Mucosa of rectum (tissue), 2 donors: ENCODE results near the gene THSD4.

ENCODE experiments used
- H3K27ac ChIP-seq, 2 donors: one replicate each; pipeline ENCODE4 v1.7.0; 2013; ENCODE audit warnings: inconsistent platforms in 2 of 2, low read depth in 2 of 2, low read length in 2 of 2
- H3K27me3 ChIP-seq, 2 donors: one replicate each; pipeline ENCODE4 v1.7.0; 2013; ENCODE audit warnings: low read length in 2 of 2; ENCODE audit not compliant: control insufficient read depth in 2 of 2, insufficient read depth in 2 of 2
- H3K36me3 ChIP-seq, 2 donors: one replicate each; pipeline ENCODE4 v1.7.0; 2013; ENCODE audit warnings: low read length in 2 of 2; ENCODE audit not compliant: control insufficient read depth in 2 of 2, insufficient read depth in 2 of 2
- H3K4me1 ChIP-seq, 2 donors: one replicate each; pipeline ENCODE4 v1.7.0; 2013; ENCODE audit warnings: low read length in 2 of 2, mild to moderate bottlenecking in 1 of 2; ENCODE audit not compliant: control insufficient read depth in 2 of 2, insufficient read depth in 2 of 2
- H3K4me3 ChIP-seq, 2 donors: one replicate each; pipeline ENCODE4 v1.7.0; 2013; ENCODE audit warnings: low read length in 2 of 2
- H3K9ac ChIP-seq, 2 donors: one replicate each; pipeline ENCODE4 v1.7.0; 2013; ENCODE audit warnings: low read length in 2 of 2, low read depth in 1 of 2, mild to moderate bottlenecking in 1 of 2
- H3K9me3 ChIP-seq, 2 donors: one replicate each; pipeline ENCODE4 v1.7.0; 2013; ENCODE audit warnings: low read length in 2 of 2; ENCODE audit not compliant: control insufficient read depth in 2 of 2
- donor health status: healthy.
- donor health status: Normal muscosa, but diverticular disease.

Gene THSD4

GRCh38 chr15:71194286-71194685 is 79.0 kb downstream of the THSD4 start:
- Histone ChIP-seq H3K4me3 (no peak overlapping the region), H3K27ac (no peak overlapping the region), H3K4me1 (no peaks in the 10 kb centered on the region), H3K9ac (no peak overlapping the region), H3K9me3 (no peaks in the 10 kb centered on the region), H3K27me3 (no peaks in the 10 kb centered on the region), H3K36me3 (no peaks in the 10 kb centered on the region)

GRCh38 chr15:71195242-71195641 is 80.0 kb downstream of the THSD4 start:
- no peak overlapping the region for H3K9ac ChIP-seq

GRCh38 chr15:71197620-71198019 is 82.3 kb downstream of the THSD4 start:
- Histone ChIP-seq H3K9ac (no peak overlapping the region), H3K4me1 (peaks cover 0 to 9% of the 10 kb centered on the region in 2 donors), H3K27me3 (no peaks in the 10 kb centered on the region), H3K36me3 (no peaks in the 10 kb centered on the region), H3K27ac (no peak overlapping the region), H3K9me3 (no peaks in the 10 kb centered on the region), H3K4me3 (no peak overlapping the region)

More at GRCh38 chr15:71195242-71195641, 80.0 kb downstream of the THSD4 start:
- Histone ChIP-seq H3K36me3 (no peaks in the 10 kb centered on the region), H3K27ac (no peak overlapping the region), H3K4me3 (no peak overlapping the region), H3K9me3 (no peaks in the 10 kb centered on the region), H3K4me1 (no peaks in the 10 kb centered on the region), H3K27me3 (no peaks in the 10 kb centered on the region)

GRCh38 chr15:71198846-71199245 is 83.6 kb downstream of the THSD4 start:
- H3K36me3 ChIP-seq, result no peaks in the 10 kb centered on the region
- no peaks in the 10 kb centered on the region for H3K9me3 ChIP-seq
- no peak overlapping the region for H3K9ac ChIP-seq
- no peak overlapping the region for H3K4me3 ChIP-seq
- no peak overlapping the region for H3K27ac ChIP-seq
- no peaks in the 10 kb centered on the region for H3K27me3 ChIP-seq
- peaks cover 0 to 9% of the 10 kb centered on the region in 2 donors for H3K4me1 ChIP-seq

DNA sequence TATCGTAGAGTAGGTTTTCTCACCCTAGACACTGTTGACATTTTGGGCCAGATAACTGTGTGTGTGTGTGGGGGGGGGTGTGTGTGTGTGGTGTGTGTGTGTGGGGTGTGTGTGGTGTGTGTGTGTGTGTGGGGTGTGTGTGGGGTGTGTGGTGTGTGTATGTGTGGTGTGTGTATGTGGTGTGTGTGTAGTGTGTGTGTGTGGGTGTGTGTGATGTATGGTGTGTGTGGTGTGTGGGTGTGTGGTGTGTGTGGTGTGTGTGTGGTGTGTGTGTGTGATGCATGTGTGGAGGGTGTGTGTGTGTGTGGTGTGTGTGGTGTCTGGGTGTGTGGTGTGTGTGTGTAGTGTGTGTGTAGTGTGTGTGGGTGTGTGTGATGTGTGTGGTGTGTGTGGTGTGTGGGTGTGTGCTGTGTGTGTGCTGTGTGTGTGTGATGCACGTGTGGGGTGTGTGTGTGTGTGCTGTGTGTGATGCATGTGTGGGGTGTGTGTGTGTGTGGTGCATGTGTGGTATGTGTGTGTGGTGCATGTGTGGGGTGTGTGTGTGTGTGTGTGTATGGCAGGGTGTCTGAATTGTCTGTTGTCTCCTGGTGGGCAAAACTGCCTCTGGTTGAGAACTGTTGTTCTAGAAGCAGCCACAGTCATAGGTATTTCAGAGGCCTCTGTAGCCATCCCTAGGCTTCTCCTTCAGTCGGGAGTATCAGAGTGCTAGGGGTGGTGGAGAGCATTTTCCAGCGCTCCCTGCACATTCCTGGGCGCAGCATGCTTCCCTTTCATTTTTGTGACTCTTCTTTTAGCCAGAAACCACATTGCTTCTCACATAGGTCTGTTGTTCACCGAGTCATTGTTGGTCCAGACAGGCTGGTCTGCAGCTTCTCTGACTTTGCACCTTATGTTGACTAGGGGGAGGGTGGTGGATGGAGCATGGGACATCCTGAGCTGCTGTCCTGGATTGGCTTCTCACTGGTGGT is 84.4 kb downstream of the THSD4 start:
- H3K4me1 ChIP-seq, result peaks cover 0 to 9% of the 10 kb centered on the region in 2 donors
- no peak overlapping the region for H3K4me3 ChIP-seq
- no peaks in the 10 kb centered on the region for H3K27me3 ChIP-seq
- H3K27ac ChIP-seq, result no peak overlapping the region
- no peak overlapping the region for H3K9ac ChIP-seq
- no peaks in the 10 kb centered on the region for H3K36me3 ChIP-seq
- no peaks in the 10 kb centered on the region for H3K9me3 ChIP-seq

DNA sequence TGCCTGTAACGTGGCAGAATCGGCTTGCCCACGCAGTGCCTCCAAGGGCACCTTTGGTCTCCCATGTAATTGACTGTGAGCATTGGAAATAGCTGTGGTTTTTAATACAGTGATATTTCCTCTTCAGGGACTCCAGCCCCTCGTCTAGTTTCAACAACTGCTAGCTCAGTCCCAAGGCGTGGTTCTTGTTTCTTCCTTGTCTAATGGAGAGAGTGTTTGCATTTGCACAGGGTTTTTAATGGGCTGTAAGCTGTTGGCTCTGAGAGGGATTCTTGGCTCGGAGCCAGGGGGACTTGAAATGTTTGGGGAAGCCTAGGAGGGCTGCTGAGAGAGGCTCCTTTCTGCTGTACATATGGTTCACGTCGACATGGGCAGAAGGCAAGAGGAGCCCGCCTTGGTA is 86.2 kb downstream of the THSD4 start:
- Histone ChIP-seq H3K27ac (no peak overlapping the region), H3K9me3 (no peaks in the 10 kb centered on the region), H3K4me1 (peaks cover 0 to 9% of the 10 kb centered on the region in 2 donors)

DNA sequence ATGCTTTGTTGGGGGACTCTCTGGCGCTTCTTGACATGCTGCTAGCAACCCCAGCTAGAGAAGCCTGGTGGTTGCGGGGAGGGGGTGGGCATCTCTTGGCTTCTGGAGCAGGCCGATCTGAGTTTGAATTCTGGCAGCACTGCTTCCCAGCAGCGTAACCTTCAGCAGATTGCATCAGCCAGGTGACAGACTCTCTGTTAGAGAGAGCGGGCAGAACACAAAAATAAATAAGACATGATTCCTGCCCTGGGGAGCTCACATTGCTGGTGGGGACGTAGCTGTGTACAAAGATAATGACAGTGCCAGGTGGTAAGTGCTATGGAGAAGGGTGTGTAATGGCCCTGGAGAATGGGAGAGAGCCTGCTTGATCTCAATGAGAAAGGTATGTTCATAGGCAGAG is 87.4 kb downstream of the THSD4 start:
- Histone ChIP-seq H3K9ac (no peak overlapping the region), H3K4me3 (no peak overlapping the region), H3K27me3 (no peaks in the 10 kb centered on the region), H3K36me3 (no peaks in the 10 kb centered on the region), H3K27ac (no peak overlapping the region), H3K4me1 (peaks cover 0 to 9% of the 10 kb centered on the region in 2 donors), H3K9me3 (no peaks in the 10 kb centered on the region)

More for the DNA sequence above, 86.2 kb downstream of the THSD4 start:
- Histone ChIP-seq H3K9ac (no peak overlapping the region), H3K4me3 (no peak overlapping the region), H3K27me3 (no peaks in the 10 kb centered on the region), H3K36me3 (no peaks in the 10 kb centered on the region)

- H3K9ac ChIP-seq, result no peak overlapping the region
- H3K9me3 ChIP-seq, result no peaks in the 10 kb centered on the region
- H3K27ac ChIP-seq, result no peak overlapping the region
- H3K4me1 ChIP-seq, result peaks cover 0 to 9% of the 10 kb centered on the region in 2 donors
- no peaks in the 10 kb centered on the region for H3K36me3 ChIP-seq
- H3K27me3 ChIP-seq, result no peaks in the 10 kb centered on the region
- no peak overlapping the region for H3K4me3 ChIP-seq
These were observed 88.6 kb downstream of the THSD4 start for GRCh38 chr15:71203586-71204474.

DNA sequence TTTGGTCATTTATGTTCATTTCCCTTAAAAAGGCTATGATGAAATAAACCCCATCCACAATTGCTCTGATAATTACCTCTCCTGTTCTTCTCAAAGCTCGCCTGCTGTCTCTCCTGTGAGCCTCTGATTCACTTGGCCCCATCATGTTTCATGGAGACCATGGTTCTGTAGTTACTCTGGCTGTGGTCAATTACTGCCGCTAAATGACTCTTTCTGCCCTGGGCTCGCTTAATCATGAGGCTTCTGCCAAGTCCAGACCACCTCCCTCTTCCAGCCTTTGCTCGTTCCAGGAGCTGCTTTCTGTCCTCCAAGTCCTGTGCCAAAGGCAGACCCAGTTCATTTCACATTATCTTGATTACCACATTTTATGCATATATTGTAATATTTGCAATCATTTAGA is 91.9 kb downstream of the THSD4 start:
- H3K27me3 ChIP-seq, result no peaks in the 10 kb centered on the region
- H3K4me1 ChIP-seq, result no peaks in the 10 kb centered on the region

DNA sequence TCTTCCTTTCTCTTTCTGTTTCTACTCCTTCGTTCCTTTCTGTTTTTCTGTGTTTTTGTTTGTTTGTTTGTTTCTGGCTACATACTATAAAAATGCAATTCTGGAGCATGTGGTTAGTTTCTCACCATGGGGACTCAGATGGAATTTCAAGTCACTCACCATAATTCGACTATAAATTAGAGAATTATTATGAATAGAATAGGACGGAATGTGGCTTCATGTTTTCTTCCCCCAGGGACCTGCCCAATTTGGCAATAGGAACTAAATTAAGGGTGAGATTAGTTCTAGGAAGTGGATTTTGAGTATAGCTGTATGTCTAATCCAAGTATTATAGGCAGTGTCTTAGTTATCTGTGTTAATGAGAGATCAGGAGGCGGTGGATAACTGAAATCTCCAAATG is 96.9 kb downstream of the THSD4 start:
- Histone ChIP-seq H3K9ac (no peak overlapping the region), H3K4me3 (no peak overlapping the region), H3K27ac (no peak overlapping the region), H3K4me1 (no peaks in the 10 kb centered on the region), H3K27me3 (no peaks in the 10 kb centered on the region), H3K9me3 (no peaks in the 10 kb centered on the region), H3K36me3 (no peaks in the 10 kb centered on the region)

More for the DNA sequence above, 91.9 kb downstream of the THSD4 start:
- no peak overlapping the region for H3K9ac ChIP-seq
- H3K27ac ChIP-seq, result no peak overlapping the region
- no peaks in the 10 kb centered on the region for H3K9me3 ChIP-seq
- no peaks in the 10 kb centered on the region for H3K36me3 ChIP-seq
- no peak overlapping the region for H3K4me3 ChIP-seq
